Measurements from ENCODE around the gene NTRK1.

- TF ChIP-seq CTCF (conservative IDR thresholded peaks at IDR 0.05; ENCODE audit: low read depth, low read length) = no peak
- no peak for TF ChIP-seq RAD21 (IDR thresholded peaks at IDR 0.05; ENCODE audit: low read length)
- no peak for TF ChIP-seq RCOR1 (IDR thresholded peaks at IDR 0.05; ENCODE audit: insufficient replicate concordance, low read length)
- TF ChIP-seq RFX5 (IDR thresholded peaks at IDR 0.05; ENCODE audit: low read depth, low read length) = no peak
- no peak for TF ChIP-seq POLR2A (IDR thresholded peaks at IDR 0.05; ENCODE audit: low read depth, low read length)
- no peak for TF ChIP-seq MAZ (IDR thresholded peaks at IDR 0.05; ENCODE audit: borderline replicate concordance, low read depth, low read length)
- no peak for TF ChIP-seq SMC3 (IDR thresholded peaks at IDR 0.05; ENCODE audit: low read depth, low read length)
- TF ChIP-seq CHD1 (IDR thresholded peaks at IDR 0.05; ENCODE audit: low read depth, low read length) = no peak
- TF ChIP-seq FOS (IDR thresholded peaks at IDR 0.05; ENCODE audit: low read depth, low read length) = no peak
- no peak for TF ChIP-seq NFE2L2 (IDR thresholded peaks at IDR 0.05; ENCODE audit: low read depth, low read length)
- TF ChIP-seq CEBPB (IDR thresholded peaks at IDR 0.05; ENCODE audit: low read depth, low read length) = no peak
- TF ChIP-seq, protein P1, sequence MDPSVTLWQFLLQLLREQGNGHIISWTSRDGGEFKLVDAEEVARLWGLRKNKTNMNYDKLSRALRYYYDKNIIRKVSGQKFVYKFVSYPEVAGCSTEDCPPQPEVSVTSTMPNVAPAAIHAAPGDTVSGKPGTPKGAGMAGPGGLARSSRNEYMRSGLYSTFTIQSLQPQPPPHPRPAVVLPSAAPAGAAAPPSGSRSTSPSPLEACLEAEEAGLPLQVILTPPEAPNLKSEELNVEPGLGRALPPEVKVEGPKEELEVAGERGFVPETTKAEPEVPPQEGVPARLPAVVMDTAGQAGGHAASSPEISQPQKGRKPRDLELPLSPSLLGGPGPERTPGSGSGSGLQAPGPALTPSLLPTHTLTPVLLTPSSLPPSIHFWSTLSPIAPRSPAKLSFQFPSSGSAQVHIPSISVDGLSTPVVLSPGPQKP (IDR thresholded peaks at IDR 0.05; ENCODE audit: borderline replicate concordance, low read depth, low read length) = no peak
Measured at GRCh38 chr1:156881663-156882062, 21.0 kb downstream of the NTRK1 start.
